GM12874 (cell line): ENCODE data around the gene GTF3C2.

Experiments used
- TF ChIP-seq, protein P1 (sequence below): IDR thresholded peaks from 2 replicates; pipeline ENCODE4 v1.5.1; 2011; ENCODE audit warnings: low read depth, mild to moderate bottlenecking, control low read depth, low read length, moderate library complexity; ENCODE audit not compliant: insufficient read depth

The GTF3C2 gene

DNA sequence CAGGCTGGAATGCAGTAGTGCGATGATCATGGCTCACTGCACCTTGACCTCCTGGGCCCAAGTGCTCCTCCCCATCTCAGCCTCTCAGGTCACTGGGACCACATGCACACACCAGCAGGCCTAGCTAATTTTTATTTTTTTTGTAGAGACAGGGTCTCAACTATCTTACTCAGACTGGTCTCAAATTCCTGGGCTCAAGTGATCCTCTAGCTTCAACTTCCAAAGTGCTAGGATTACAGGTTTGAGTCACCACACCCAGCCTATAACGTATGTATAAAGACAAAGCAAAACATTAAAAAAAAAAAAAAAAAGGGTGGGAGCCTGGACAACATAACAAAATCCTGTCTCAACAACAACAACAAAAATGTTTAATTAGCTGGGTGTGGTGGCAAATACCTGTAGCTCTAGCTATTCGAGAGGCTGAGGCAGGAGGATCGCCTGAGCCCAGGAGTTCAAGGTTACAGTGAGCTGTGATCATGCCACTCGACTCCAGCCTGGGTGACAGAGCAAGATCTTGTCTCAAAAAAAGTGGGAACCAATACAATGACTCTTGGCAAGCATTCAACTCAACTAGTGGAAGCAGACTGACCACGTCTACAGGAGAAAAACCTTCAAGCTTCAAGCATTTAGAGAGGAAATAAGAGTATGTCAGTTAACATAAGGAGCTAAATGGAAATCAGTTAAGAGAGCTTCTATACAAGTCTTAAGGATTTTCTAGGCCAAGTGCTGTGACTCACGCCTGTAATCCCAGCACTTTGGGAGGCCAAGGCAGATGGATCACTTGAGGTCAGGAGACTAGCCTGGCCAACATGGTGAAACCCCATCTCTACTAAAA lies 2.6 kb downstream of the GTF3C2 start:
- TF ChIP-seq, protein P1, sequence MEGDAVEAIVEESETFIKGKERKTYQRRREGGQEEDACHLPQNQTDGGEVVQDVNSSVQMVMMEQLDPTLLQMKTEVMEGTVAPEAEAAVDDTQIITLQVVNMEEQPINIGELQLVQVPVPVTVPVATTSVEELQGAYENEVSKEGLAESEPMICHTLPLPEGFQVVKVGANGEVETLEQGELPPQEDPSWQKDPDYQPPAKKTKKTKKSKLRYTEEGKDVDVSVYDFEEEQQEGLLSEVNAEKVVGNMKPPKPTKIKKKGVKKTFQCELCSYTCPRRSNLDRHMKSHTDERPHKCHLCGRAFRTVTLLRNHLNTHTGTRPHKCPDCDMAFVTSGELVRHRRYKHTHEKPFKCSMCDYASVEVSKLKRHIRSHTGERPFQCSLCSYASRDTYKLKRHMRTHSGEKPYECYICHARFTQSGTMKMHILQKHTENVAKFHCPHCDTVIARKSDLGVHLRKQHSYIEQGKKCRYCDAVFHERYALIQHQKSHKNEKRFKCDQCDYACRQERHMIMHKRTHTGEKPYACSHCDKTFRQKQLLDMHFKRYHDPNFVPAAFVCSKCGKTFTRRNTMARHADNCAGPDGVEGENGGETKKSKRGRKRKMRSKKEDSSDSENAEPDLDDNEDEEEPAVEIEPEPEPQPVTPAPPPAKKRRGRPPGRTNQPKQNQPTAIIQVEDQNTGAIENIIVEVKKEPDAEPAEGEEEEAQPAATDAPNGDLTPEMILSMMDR, result no peak

DNA sequence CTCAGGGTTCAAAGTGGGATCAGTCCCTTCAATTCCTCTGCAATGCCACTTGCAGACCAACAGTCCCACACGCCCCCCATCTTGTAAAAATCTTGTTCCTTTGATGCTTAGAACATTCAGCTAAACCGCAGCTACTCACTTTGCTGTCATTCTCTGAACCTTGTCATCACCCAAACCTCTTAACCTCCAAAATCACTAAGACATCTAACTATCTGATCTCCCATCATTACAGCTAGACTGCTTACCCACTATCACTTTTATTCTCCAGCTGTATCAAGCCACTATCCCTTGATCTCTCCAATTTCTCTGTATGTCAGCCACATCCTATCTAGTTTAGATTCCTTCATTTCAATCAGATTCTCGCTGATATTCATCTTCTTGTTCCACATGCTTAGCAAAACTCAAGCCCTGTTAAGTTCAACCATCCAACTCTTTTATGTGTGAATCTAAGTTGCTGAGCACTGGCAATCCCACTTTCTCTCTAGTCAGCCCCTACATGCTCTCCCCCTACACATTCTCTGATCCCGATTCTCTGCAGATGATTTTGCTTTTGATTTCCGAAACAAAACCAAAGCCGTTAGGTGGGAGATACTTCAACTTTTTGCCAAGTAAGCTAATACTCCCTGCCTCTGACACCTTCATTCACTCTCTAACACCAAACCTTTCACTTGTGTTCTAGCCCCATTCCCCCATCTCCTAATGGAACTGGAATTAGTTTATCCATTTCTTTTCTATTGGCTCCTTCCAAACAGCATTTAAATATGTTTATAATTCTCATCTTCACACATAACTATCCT lies 4.6 kb downstream of the GTF3C2 start:
- TF ChIP-seq, protein P1, result no peak

DNA sequence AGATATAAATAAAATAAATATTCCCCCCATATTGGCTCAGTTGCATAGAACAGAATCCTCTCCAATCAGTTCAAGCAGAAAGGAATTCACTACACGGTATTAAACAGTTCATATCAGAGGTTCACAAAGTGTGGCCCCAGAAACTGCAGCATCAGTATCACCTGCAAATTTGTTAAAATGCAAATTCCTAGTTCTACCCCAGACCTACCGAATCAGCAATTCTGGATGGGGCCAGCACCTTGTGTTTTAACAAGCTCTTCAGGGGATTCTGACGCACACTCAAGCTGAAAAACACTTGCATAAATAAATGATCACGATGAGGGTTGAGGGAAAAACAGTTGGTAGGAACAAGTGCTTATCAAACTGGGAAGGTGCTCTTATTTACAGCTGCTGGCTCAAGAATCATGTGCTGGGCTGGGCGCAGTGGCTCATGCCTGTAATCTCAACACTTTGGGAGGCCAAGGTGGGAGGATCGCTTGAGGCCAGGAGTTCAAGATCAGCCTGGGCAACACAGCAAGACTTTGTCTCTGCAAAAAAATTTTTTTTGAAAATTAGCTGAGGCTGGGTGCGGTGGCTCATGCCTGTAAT lies 6.4 kb downstream of the GTF3C2 start:
- TF ChIP-seq, protein P1, result no peak

DNA sequence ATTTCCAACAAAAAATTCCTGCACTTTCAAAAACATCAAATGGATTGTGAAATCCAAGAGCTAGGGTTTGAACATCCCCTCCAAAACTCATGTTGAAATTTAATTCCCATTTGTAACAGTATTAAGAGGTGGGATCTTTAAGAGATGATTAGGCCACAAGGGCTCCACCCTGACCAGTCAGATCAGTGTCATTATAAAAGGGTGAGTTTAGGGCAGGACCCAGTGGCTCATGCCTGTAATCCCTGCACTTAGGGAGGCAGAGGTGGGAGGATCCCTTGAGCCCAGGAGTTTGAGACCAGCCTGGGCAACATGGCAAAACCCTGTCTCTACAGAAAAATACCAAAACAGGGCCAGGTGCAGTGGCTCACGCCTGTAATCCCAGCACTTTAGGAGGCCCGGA lies 8.9 kb downstream of the GTF3C2 start:
- TF ChIP-seq, protein P1, result no peak

DNA sequence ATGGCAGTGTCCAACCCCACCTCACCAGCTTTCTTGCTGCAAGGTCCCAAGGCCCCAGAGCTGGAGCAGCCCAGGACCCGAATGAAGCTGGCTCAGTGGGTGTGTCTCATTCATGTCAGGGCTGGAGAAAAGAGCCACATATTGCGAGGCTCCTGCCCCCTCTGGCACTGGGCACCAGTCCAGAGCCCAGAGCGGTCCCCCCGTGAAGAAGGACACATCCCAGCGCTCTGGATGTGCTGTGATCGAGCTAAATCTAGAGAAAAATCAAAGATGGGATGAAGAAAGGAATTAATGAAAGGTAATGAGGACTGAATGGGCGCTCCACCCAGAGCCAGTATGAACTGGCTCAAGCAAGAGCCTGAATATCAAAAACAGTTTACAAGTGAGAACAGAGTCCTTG lies 20.4 kb downstream of the GTF3C2 start:
- TF ChIP-seq, protein P1, result no peak

DNA sequence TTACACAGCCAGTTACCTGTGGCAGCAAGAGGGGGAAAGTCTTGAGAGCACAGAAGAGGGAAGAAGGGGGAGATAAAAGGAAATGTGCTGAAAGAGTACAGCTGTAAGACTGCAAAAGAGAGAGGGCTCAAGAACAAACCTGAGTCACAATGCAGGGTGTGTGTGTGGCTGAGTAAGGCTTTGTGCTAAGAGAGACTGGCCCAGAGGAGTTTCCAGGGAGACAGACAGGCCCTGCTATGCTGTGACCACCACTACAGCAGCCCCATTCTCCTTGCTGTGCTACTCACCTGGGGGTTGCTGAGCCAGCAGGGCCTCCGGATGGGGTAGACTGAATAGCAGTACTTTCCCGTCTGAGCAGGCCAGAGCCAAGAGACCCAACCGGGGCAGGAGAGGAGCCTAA lies 21.3 kb downstream of the GTF3C2 start:
- TF ChIP-seq, protein P1, result no peak

DNA sequence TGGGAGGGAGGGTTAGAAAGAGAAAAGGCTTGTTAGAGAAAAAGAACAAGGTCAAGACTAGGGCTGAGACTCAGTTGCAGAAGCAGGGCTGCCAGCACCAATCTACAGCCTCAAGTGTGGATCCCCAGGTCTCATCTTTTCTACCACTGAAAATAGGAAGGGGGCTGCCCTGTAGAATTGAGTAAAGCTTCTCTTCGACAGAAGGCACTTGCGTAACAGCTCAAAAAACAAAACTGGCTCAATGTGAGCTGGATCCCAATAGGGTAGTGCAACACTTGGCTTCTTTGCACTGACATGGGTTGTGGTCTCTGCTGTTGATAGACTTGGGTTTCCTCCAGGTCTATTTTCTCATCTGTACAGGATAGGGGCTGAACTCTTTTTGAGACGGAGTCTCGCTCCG lies 31.8 kb downstream of the GTF3C2 start:
- TF ChIP-seq, protein P1, result no peak
